SW480 (cell line): ENCODE results near the gene ALDH3B1.
"Not testable (repeated sequence)": the region's sequence is repeated elsewhere in the genome, so short reads cannot be mapped to it uniquely, and the experiment has no call there.

Experiments
- DNase-seq: peaks from one replicate; pipeline ENCODE4 v3.0.0-alpha.2; 2016; ENCODE audit warnings: low spot score

Gene ALDH3B1, protein sequence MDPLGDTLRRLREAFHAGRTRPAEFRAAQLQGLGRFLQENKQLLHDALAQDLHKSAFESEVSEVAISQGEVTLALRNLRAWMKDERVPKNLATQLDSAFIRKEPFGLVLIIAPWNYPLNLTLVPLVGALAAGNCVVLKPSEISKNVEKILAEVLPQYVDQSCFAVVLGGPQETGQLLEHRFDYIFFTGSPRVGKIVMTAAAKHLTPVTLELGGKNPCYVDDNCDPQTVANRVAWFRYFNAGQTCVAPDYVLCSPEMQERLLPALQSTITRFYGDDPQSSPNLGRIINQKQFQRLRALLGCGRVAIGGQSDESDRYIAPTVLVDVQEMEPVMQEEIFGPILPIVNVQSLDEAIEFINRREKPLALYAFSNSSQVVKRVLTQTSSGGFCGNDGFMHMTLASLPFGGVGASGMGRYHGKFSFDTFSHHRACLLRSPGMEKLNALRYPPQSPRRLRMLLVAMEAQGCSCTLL

DNA sequence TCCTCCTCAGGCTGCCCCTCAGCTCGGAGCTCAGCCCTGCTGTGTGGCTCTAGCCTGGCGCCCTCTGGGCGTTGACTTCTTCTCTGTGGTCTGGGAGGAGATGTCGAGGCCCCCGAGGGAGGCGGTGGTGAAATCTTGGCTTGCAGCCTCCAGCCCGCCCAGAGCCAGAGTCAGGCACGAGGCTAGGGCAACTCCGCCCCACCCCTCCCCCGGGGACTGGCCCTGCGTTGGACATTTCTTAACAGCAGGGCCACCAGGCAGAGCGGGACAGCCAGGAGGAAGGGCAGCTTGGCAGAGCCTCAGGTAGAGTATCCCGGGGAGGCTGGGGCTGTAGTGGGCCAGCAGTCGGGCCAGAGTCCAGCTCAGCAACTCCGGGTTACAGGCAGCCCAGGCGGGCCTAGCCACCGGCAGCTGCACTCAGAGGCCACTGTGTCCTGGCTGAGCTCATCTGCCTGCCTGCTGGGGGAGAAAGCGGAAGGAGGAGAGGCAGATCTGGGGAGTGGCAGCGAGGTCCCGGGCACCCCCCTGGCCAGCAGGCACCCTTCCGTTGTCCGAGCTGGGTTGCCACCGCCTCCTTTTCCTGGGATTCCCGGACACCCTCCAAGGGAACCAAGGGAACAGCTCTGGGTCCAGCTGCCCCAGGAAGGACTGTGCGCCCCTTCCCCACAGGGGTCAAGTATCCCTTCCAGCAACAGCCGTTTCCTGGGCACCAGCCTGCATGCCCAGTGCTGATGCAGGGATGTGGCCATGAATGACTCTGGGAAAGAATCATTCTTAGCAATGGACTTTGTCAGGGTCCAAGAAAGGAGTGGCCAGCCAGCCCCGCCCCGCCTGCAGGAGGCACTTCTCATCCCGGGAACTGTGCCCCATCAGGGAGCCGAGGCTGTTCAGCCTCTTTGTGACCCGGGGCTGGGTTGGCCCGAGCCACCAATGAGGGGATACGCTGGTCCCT lies at the start of gene ALDH3B1:
Gene ALDH3B1 (plus strand): TSS at position 238 of the 952 bp plus-strand sequence. CDS start 4,971 bp downstream, outside the sequence.
- peak; percentile 85 for DNase-seq

DNA sequence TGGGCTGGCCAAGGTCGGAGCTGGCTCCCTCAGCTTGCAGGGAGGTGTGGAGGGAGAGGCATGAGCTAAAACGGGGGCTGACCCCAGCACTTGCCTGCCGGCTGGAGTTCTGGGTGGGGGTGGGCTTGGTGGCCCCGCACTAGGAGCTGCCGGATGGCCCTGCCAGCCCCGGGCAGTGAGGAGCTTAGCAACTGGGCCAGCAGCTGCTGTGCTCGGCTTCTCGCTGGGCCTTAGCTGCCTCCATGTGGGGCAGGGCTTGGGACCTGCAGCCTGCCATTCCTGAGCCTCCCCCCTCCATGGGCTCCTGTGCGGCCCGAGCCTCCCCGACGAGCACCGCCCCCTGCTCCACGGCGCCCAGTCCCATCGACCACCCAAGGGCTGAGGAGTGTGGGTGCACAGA lies 46.9 kb upstream of the ALDH3B1 start:
- not testable (repeated sequence) for DNase-seq

DNA sequence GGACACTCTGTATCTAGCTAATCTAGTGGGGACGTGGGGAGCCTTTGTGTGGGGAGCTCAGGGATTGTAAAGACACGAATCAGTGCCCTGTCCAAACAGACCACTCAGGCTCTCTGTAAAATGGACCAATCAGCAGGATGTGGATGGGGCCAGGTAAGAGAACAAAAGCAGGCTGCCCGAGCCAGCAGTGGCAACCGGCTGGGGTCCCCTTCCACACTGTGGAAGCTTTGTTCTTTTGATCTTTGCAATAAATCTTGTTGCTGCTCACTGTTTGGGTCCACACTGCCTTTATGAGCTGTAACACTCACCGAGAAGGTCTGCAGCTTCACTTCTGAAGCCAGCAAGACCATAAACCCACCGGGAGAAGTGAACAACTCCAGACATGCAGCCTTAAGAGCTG lies 46.2 kb upstream of the ALDH3B1 start:
- DNase-seq = not testable (repeated sequence)

DNA sequence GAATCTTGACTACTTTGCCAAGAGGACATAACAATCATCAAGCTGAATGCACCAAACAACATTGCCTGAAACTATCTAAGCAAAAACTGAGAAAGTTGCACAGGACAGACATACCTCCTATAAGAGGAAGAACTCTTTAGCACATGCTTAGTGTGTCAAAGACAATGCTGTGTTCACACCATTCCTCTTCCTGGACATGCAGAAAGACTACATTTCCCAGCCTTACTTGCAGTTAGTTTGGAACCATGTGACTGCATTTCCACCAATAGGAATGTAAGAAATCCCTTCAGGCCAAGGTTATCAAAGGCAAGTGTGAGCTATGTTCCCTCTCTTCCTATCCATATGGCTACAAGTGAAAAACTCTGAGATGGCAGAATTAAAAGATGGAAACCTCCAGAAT lies 45.4 kb upstream of the ALDH3B1 start:
- DNase-seq = not testable (repeated sequence)

DNA sequence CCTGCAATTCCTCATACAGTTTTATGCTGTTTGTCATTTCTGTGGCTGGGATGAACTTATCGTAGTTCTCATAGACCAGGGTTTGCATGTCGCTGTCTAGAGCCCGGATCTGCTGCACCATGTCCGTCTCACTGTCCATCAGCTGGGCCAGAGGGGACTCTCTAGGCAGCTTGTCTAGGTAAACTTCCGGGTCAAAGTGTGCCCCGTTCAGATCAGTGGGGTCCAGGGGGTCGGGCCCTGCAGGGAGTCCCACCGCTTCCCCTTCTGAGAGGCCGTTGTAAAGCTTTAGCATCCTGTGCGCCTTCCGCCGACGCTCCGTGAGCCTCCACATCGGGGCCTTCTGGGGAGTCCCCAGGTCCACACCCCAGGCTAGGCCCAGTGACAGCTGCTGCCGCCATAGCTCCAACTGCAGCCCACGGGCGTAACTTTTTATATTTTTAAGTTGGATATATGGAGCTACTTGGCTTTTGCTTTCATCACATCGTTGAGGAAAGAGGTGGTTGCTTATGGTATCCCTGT lies 44.2 kb upstream of the ALDH3B1 start:
- not testable (repeated sequence) for DNase-seq

DNA sequence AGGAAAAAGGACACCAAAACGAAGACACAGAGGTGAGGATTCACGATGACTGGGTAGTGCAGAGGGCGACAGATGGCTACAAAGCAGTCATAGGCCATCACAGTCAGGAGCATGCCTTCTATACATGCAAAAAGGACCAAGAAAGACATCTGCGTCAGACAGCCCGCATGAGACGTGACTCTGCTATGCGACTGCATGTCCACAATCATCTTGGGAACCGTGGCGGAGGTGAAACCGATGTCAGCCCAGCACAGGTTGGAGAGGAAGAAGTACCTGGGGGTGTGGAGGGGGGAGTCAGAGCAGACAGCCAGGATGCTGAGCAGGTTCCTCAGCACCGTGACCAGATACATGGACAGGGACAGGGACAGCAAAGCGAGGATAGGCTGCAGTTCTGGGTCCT lies 35.4 kb upstream of the ALDH3B1 start:
- DNase-seq = not testable (repeated sequence)

DNA sequence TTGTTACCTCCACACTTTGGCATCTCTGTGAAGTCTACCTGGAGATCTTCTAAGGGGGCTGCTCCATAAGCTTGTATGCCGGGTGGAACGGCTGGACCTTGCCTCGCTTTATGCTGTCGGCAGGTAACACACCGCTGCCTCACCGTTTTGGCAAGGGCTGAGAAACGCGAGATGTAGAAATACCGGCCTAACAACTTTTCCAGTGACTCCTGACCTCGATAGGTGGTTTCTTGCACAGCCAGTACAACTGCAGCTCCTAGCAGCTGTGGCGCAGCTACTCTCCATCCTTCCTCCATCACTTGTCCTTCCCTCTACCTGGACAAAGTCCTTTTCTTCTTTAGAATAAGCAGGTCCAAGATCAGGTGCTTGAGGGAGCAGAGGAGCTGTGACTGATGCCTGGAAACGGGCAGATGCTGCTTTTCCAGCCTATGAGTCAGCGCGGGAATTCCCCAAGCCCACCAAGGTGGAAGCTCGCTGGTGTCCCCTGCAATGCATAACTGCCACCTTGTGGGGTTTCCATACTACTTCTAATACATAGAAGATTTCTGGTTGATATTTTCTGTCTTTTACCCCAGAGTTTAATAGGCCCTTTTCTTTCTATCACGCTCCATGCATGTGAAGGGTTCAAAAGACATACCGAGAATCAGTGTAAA lies 31.2 kb upstream of the ALDH3B1 start:
- not testable (repeated sequence) for DNase-seq

DNA sequence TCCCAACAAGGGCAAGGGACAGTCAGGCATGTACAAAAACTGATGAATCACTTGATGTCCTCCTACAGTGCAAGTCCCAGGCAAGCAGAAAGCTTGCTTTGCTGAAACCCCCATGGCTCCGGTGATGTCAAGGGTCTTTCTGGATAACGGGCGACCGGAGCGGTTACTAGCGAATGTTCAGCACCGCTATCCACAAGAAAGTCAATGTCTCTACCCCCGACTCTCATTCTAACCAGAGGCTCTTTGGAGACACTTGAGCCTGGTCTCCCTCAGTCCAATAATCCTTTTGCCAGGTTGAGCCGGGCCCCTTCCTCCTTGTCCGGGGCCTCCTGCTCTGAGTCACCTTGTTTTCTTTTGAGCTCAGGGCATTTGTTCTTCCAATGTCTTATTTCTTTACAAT lies 28.9 kb upstream of the ALDH3B1 start:
- DNase-seq = not testable (repeated sequence)

DNA sequence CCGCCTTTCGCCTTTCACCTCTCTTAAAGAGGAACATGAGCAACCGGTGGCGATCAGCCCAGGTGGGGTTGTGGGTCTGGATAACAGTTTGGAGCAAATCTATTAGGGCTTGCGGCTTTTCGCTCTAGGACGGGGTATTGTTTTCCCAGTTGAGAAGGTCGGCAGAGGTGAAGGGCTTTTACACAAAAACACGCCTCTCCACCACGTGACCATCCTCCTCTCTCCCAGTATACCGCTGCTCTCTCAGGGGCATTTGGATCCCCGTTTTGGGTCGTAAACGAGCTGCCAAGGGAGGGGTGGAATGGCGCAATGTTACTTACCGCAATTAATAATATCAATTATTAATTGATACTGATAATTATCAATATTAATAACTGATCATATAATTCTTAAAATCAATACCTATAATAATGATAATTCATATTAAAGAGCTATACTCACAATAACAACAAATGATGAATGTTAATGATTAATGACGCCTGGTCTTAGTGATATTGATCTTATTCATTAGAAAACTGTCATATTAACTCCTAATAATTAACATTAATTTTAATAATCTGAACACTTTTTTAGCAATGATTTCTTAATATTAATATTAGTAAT lies 27.8 kb upstream of the ALDH3B1 start:
- DNase-seq = not testable (repeated sequence)

DNA sequence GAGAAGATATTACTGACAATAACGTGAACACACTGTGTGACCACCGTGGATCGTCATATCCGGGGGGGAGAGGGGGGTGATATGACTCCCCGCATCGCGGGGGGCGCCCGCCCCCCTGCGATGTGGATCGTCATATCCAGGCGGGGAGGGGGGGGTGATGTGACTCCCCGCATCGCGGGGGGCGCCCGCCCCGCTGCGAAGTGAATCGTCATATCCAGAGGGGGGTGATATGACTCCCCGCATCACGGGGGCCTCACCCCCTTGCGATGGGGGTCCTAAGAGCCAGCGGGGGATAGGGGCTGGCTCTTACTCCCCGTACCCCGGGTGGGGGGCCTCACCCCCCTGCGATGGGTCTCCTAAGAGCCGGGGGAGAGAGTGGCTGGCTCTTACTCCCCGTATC lies 26.2 kb upstream of the ALDH3B1 start:
- no peak for DNase-seq

DNA sequence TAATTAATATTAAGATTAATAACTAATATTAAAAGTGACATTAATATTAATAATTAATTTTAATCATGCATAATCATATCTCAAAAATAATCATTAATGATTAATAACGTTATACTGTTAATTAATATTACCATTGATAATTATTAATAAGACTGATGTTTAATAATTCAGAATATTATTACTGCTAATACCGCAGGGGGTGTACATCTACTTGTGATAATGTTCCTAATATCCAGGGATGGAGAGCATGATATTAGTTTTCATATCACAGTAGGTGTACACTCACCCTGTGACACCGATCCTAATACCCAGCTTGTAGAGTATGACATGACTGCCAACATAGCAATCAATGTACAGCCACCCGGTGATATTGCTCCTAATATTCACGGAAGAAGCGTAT lies 24.8 kb upstream of the ALDH3B1 start:
- DNase-seq = not testable (repeated sequence)

DNA sequence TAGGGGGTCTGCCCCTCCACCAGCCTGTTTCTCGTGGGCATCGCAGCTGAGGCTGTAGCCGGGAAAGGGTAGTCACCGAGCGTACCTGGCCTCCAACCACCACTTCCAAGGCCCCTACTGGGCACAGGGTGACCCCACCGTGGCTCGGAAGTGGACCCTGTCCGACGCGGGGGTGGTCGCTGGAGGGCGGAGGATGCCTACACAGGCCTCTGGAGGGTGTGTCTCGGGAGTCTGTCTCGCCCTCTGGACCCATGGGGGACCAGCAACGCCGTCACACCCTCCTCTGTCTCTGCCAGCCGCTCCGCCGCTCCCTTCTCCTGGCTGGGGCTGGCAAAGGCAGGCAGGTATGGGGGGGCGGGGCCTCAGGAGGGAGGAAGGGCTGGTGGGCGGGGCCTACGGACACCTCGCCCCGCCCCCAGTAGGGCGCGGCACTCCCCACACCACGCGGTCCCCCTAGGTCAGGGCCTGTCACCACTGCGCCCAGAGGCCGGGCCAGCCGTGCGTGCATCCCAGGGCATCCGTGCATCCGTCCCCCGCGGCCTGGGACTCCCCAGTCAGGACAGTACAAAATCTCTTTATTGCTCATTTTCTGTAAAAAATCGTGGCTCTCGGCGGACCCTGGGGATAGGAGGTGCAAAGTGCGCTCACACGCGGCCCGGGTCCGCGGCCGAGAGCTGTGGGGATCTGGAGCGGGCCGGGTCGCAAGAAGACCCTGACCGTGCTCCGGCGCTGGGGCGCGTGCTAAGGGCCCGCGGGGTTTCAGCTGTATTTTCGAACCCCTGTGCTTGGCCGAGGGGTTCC lies 19.4 kb upstream of the ALDH3B1 start:
- not testable (repeated sequence) for DNase-seq

DNA sequence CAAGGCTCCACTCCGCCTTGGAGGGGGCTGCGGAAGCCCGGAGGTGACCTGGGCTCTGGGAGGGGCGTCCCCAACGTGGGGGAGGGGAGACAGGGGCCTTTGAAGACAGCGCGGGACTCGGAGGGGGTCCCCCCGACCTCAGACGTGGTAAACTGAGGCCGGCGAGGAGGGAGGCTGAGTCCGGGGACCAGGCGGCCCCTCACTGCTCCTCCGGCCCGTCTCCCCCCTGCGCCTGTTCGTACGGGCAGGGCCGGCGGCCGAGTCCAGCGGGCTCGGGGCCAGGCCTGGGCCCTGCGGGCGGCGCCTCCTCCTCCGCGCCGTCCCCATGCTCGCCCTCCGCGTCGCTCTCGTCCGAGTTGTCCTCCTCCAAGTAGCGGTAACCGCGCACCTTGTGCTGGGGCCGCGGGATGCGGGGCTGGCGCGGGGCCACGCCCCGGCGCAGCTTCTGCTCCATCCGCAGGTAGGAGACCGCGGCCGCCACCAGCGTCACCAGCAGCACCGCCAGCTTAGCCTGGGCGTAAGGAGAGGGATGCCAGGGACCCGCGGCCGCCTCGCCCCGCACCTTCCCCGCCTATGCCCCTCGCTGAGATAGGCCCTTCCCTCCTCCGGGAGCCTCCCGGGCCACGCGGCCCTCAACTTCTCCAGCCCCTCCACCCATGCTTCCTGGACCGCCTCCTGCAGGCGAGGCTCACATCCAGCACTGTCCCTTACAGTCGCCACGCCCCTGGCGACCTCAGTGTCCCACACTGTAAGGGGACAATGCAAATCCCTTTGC lies 18.6 kb upstream of the ALDH3B1 start:
- DNase-seq = not testable (repeated sequence)

DNA sequence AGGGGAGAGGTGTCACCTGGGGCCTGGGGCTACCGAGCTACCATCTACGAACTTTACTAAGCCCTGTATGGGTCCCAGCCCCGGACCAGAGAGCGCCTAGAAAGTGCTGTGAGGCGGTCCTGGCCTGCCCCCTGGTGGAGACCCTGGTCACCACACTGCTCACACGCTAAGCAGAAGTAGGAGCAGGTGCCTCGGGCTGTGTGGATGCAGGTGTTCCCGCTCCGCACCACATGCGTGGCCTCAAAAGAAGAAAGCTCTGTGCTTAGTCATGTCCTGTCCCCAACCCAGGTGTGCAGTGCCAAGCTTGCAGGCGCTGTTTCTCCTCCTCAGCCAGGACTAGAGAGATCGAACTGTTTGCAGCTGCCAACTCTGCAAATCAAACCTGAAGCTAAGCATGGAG lies 16.3 kb upstream of the ALDH3B1 start:
- DNase-seq = peak; percentile 65

DNA sequence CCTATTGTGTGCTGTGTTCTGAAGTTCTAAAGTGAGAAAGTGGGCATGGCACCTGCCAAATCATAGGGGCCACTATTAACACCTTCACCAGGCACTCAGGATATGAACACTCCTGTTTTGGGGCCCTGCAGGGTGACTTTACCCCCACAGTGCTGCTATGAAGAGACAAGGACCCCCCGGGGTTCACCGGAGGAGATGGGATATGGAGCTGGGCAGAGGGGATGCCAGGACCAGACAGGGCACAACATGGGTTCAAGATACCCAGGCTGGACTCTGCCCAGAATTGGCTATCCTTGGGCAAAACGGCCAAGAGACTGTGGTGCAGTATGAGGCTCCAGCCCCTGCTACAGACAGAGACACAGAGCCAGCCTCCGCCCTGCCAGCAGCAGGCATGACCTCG lies 15.7 kb upstream of the ALDH3B1 start:
- DNase-seq = not testable (repeated sequence)

DNA sequence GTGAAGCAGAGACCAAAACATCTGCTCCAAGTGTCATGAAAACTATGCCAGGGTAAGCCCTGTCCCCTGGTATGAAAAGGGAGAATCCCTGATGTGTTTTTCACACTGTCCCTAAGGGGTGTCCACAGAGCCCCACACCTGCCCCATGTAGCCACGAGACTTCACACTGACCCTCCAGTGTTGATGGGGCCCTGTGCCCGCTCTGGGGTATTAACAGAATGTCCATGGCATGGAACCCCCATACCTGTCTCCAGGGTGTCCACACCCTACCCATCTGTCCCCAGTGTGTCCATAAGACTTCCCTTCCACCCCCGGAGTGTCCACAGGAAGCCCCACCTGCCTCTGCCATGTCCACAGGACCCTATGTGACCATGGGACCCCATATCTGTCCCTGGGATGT lies 15.0 kb upstream of the ALDH3B1 start:
- not testable (repeated sequence) for DNase-seq

DNA sequence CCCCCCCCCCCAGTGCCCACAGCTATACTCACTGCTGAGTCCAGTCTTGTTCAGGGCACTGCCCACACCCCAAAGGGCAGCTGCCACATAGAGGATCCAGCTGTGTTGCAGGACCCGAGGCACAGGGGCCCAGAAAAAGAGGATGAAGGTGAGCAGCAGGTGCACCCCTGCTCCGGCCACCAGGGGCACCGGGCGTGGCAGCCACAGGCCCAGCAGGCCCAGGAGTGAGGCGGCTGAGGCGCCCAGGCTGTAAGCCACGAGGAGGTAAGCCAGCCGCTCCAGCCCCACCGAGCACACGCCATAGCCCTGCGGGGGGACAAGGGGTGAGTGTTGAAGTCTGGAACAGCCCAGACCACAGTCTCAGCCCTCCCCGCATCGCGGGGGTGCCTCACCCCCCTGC lies 14.5 kb upstream of the ALDH3B1 start:
- not testable (repeated sequence) for DNase-seq

DNA sequence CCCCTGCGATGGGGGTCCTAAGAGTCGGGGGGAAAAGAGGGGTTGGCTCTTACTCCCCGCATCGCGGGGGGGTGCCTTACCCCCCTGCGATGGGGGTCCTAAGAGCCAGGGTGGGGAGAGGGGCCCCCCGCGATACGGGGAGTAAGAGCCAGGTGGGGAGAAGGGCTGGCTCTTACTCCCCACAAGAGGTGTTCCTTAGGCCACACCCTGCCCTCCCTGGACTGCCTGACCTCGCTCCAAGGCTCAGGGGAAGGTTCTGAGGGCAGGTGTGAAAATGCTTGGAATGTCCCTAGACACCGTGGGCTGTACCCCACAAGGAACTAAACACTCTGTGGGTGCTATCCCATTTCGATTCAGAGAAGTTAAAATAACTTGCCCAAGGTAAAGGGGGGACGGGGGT lies 14.1 kb upstream of the ALDH3B1 start:
- DNase-seq = no peak

DNA sequence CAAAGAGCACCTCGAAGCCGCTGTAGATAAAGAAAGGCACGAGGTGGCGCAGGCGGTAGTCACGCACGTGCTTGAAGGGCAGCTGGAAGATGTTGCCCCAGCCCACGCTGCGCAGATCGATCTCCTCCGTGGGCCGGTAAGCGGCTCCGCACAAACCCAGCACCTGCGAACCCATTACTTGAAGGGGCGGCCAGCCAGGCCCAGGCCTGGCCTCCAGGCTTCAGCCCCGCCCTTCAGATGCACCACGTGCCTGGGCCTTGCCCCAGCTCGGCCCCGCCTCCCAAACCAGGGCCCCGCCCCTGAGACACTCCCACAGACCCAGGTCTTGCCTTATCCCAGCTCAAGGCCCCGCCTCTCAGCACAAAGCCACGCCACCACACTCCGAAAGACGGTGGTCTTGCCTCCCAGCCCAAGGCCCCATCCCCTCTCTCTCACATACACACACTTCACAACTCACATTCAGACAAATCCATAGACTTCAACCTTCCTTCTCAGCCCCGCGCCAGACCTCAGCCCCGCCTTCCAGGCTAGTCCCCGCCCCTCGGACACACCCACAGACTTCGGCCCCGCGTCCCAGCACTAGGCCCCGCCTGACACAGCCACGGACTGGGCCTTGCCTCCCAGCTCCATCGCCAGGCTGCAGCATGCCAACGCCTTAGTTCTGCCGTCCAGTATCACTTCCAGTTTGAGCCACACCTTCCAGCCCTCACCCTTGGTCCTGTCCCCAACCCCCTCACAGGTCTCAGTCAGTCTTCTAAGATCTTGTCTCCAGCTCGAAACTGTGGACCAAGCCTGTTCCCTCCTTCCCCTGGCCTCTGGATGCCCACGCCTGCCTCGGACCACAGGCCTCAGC lies 13.3 kb upstream of the ALDH3B1 start:
- DNase-seq = peak; percentile 88
